Stimulated activated CD4-positive, alpha-beta T cell treated with anti-CD3 and anti-CD28 coated beads, Interleukin-1b, Interleukin-23, amount 100 ng/mL, for 24 hours (primary cell): ENCODE measurements around the gene SELENOK.

Experiments
- DNase-seq, 4 experiments: peaks; one replicate each; pipeline ENCODE4 v3.0.0-alpha.2; 2020; ENCODE audit warnings: low read depth in 4 of 4, low spot score in 1 of 4

Gene SELENOK

GRCh38 chr3:53884623-53885022 is 7.0 kb downstream of the SELENOK start:
- no peak for DNase-seq

- no peak for DNase-seq
Observed at GRCh38 chr3:53883008-53883407, 8.7 kb downstream of the SELENOK start.

- peak; percentile 45 to 79 (median 78) for DNase-seq
Observed at GRCh38 chr3:53881691-53882593, 9.7 kb downstream of the SELENOK start, which contains the start of gene ACTR8. ACTR8 (minus strand) TSS chr3:53882152; CDS start chr3:53882101, 51 bp downstream.

- DNase-seq = no peak
Observed at GRCh38 chr3:53880396-53881345, 11.0 kb downstream of the SELENOK start.

- no peak for DNase-seq
Observed at GRCh38 chr3:53865732-53866499, 25.7 kb downstream of the SELENOK start.

DNA sequence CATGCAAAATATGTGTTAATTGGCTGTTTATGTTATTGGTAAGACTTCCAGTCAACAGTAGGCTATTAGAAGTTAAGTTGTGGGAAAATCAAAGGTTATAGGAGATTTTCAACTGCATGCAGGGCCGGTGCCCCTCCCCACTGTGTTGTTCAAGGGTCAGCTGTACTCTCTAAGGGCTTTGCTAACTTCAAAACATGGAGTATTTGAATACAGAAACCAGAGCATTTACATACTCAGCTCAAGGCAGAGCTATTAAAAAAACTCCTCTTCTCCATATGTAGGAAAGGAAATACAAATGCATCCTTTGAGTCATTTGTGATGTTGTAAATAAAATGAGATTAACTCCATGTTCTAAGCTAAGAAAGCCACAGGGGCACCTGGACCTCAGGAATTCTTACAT is 28.5 kb downstream of the SELENOK start:
- DNase-seq = no peak

DNA sequence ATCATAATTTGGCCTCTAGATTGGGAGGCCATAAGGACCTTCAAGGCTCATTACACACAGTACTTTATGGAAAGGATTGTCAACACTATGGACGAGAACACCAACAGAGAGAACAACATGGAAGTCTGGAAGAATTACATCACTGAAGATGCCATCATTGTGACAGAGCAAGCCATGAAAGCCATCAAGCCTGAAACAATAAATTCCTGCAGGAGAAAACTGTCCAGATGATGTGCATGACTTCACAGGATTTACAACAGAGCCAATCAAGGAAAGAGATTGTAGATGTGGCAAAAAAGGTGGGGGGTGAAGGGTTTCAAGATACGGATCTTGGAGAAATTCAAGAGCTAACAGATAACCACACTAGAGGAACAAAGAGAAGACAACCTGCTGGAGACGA is 29.4 kb downstream of the SELENOK start:
- DNase-seq = no peak

DNA sequence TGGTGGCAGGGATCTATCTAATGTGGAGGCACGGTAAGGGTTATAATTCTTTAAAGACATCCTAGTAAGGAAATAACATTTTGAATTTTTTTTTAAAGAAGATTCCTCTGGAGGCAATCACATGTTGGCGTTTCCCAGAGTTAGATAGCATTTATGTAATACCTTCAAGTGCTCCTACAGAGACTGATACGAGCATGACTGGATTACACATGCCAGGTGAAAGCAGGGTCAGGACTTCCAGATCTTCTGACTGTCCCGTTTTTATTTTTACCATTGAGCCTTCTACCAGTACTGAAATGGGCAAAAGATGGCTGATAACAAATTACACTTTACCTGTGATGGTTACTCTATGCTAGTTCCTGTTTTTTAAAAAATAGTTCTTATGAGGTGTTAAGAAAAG is 31.5 kb downstream of the SELENOK start:
- DNase-seq = no peak

- no peak for DNase-seq
Observed at GRCh38 chr3:53859178-53859577, 32.5 kb downstream of the SELENOK start.

GRCh38 chr3:53858096-53858741 is 33.4 kb downstream of the SELENOK start:
- no peak for DNase-seq

- no peak for DNase-seq
Observed at GRCh38 chr3:53856964-53857363, 34.7 kb downstream of the SELENOK start.

- no peak for DNase-seq
Observed at GRCh38 chr3:53850895-53851294, 40.8 kb downstream of the SELENOK start.

- no peak for DNase-seq
Observed at GRCh38 chr3:53849916-53850315, 41.7 kb downstream of the SELENOK start.

- DNase-seq = no peak
Observed at GRCh38 chr3:53846851-53847155, 44.9 kb downstream of the SELENOK start.

- peak in 1 of 4 experiments; percentile 7 for DNase-seq
Observed at GRCh38 chr3:53846134-53846850, 45.4 kb downstream of the SELENOK start, which contains the start of the genes CHDH and IL17RB. CHDH (minus strand) TSS chr3:53846419; CDS start chr3:53824008, 22,411 bp downstream. IL17RB (plus strand) TSS chr3:53846568; CDS start chr3:53846589, 21 bp downstream.

- DNase-seq = no peak
Observed at GRCh38 chr3:53845881-53846133, 45.9 kb downstream of the SELENOK start.

DNA sequence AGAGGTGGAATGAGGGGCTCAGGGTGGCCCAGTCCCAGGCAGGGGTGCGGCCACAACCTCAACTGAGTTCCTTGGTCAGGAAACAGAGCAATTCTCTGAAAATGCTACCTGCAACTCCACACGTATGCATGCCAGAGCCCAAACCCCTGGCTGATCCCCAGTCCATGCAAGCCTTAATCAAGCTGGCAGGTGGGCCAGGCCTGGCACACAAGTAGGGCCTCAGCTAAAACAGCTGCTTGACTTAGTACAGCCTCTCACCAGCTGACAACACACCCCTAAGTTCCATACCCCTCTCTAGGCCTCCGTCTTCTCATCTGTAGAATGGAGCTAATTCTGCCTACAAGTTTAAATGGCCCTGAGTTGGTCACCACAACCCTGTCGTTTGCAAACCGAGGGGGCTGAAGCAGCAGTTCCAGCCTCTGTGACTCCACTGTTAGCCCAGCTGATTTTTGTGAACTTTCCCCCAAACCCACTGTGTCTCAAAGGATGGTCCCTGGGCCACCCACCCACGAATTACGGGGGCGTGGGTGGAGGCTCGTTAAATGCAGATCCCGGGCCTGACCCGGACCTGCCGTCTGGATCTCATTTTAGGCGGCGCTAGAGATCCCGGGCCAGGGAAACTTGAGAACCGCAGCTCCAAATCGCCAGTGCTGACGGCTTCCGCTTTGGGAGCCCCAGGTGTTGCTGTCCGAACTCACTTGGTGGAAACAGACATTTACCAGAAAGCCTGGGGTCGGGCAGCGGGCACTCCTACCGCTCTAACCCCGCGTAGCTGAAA is 46.4 kb downstream of the SELENOK start:
- DNase-seq = no peak

DNA sequence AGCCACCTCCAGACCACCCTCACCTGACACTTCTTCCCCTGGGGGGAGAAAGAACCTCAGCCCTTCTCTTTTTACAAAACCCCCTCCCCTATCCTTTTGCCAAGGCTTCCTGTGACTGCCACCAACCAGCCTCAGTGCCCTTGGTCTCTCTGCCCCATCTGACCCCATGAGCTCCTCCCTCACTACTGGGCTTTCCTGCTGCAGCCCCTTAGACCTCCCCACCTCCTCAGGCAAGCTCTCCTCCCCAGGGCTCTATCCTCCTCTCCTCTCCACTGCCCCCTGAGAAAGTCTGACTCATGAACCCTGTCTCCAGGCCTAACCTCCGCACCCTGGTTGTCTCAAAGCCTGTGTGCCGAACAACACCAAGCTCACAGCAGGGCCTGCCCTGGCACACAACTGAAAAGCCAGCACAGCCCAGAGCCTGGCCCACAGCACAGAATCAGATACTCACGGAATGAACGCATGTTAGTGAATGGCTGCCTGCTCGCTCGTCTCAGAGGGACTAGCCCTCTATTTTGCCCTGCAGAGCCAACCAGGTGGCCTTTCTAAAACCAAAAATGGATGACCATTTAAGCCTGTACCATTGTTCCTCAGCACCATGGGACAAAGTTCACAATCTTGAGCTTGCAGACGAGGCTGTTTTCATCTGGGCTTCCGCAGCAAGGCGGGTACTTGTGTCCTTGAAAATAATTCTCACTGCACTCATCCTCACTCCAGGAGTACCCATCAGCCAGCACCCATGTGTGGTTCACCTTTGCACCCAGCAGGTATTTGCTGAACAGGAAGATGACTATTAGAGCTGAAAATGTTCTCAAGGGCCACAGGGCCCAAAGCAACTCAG is 47.2 kb downstream of the SELENOK start:
- no peak for DNase-seq
